Caco-2 (cell line): Measurements from ENCODE around the gene APEH. TPM values are rescaled to one million over a fixed set of nuclear protein-coding genes. Genes with fewer than 3 reads are reported as not detected.

ENCODE experiments used
- BruUV-seq: library from RNA; stranded (reverse); fragments of 400-500 nt; replicated peaks from 2 replicates; lab custom pipeline; 2021; lab: Mats Ljungman, UMichigan
- CTCF ChIA-PET: fragments of 300-600 bp; sonication (Branson Sonifier 250); formaldehyde crosslinking; loops from one replicate; lab custom pipeline; 2022; ENCODE audit warnings: antibody characterized with exemption; lab: Charles Lee
- POLR2A ChIA-PET: fragments of 300-600 bp; sonication (Branson Sonifier 250); formaldehyde crosslinking; loops from one replicate; lab custom pipeline; 2022; ENCODE audit warnings: antibody characterized with exemption; lab: Charles Lee
- DNase-seq, 2 experiments: peaks; one replicate each; pipeline versions ENCODE4 v3.0.0 to v3.0.0-alpha.2; 2020 to 2022
- H3K27me3 ChIP-seq: replicated peaks from 2 replicates; pipeline ENCODE4 v1.6.0; 2011; ENCODE audit warnings: low read length; ENCODE audit not compliant: control insufficient read depth, insufficient read depth
- H3K36me3 ChIP-seq: 2 replicates; pipeline ENCODE4 v1.5.1; 2011; ENCODE audit warnings: low read length; ENCODE audit not compliant: control insufficient read depth, insufficient read depth
- H3K4me1 ChIP-seq: fragments of 250-450 bp; sonication (Bioruptor Pico); 2 replicates; pipeline ENCODE4 v1.5.1; 2020; ENCODE audit warnings: mild to moderate bottlenecking
- H3K4me3 ChIP-seq: 2 replicates; pipeline ENCODE4 v1.5.1; 2011; ENCODE audit warnings: low read depth, mild to moderate bottlenecking, control low read depth, low read length
- H3K9me3 ChIP-seq: fragments of 250-450 bp; sonication (Bioruptor Pico); 2 replicates; pipeline ENCODE4 v1.5.1; 2020; ENCODE audit warnings: mild to moderate bottlenecking, moderate library complexity
- H3K27ac Mint-ChIP-seq: one replicate; pipeline ENCODE4 v1.8.0; 2022; ENCODE audit warnings: mixed read lengths; ENCODE audit not compliant: unreplicated experiment
- H3K27me3 Mint-ChIP-seq: one replicate; pipeline ENCODE4 v1.8.0; 2022; ENCODE audit warnings: mixed read lengths; ENCODE audit not compliant: insufficient read depth, unreplicated experiment
- H3K36me3 Mint-ChIP-seq: one replicate; pipeline ENCODE4 v1.8.0; 2022; ENCODE audit warnings: mild to moderate bottlenecking, mixed read lengths; ENCODE audit not compliant: insufficient read depth, unreplicated experiment
- H3K4me1 Mint-ChIP-seq: one replicate; pipeline ENCODE4 v1.8.0; 2022; ENCODE audit warnings: low read depth, mixed read lengths; ENCODE audit not compliant: unreplicated experiment
- H3K4me3 Mint-ChIP-seq: one replicate; pipeline ENCODE4 v1.8.0; 2022; ENCODE audit warnings: mild to moderate bottlenecking, moderate library complexity, mixed read lengths; ENCODE audit not compliant: unreplicated experiment
- H3K9me3 Mint-ChIP-seq: one replicate; pipeline ENCODE4 v1.8.0; 2022; ENCODE audit warnings: mixed read lengths; ENCODE audit not compliant: unreplicated experiment
- intact Hi-C: fragments of 100-400 bp; cut with micrococcal nuclease; formaldehyde crosslinking; loops from one replicate; pipeline ENCODE4 v1.10.0; 2022; ENCODE audit not compliant: unreplicated experiment
- total RNA-seq: library from RNA; stranded (reverse); gene quantifications from 2 replicates; pipeline ENCODE4 v1.2.3, GENCODE V29; 2022
- TF ChIP-seq, protein P1 (sequence below), 2 experiments: fragments of 200-600 bp in 1 of 2; IDR thresholded peaks; 1 replicate in 1 of 2; 2 replicates in 1 of 2; pipeline versions ENCODE4 v1.5.1 to v1.8.0; 2011 to 2022; ENCODE audit warnings: antibody characterized with exemption in 1 of 2, control low read depth in 1 of 2, inconsistent platforms in 1 of 2, low read depth in 1 of 2, low read length in 1 of 2, mild to moderate bottlenecking in 1 of 2, moderate library complexity in 1 of 2; ENCODE audit not compliant: insufficient read depth in 1 of 2, severe bottlenecking in 1 of 2, unreplicated experiment in 1 of 2

APEH gene
- total RNA-seq, 1 experiment from 2014 or later: 236 TPM

DNA sequence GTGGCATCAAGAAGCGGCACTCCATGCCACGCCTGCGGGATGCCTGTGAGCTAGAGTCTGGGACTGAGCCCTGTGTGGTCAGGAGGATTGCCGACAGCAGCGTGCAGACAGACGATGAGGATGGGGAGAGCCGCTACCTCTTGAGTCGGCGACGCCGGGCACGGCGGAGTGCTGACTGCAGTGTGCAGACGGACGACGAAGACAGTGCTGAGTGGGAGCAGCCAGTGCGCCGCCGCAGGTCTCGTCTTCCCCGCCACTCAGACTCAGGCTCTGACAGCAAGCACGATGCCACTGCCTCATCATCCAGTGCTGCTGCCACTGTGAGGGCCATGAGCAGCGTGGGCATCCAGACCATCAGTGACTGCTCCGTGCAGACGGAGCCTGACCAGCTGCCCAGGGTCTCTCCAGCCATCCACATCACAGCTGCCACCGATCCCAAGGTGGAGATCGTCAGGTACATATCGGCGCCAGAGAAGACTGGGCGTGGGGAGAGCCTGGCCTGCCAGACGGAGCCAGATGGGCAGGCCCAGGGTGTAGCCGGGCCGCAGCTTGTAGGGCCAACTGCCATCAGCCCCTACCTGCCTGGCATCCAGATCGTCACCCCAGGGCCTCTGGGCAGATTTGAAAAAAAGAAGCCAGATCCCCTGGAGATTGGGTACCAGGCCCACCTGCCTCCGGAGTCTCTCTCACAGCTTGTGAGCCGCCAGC, 16.8 kb upstream of the APEH start:
- ChIA-PET CTCF (interaction anchor here (1.2 kb wide), 1 partner anchor 118 kb away, joined by 6 read pairs; no protein-coding TSS in a partner anchor), POLR2A (no interaction called here)
- Histone ChIP-seq H3K4me3 (no peak overlapping the region), H3K9me3 (no peaks in the 10 kb centered on the region), H3K4me1 (no peaks in the 10 kb centered on the region), H3K36me3 (no peaks in the 10 kb centered on the region), H3K27me3 (no peaks in the 10 kb centered on the region)
- DNase-seq: no peak
- no peaks in the 10 kb centered on the region for H3K36me3 Mint-ChIP-seq
- no peaks in the 10 kb centered on the region for H3K9me3 Mint-ChIP-seq
- no peak overlapping the region for H3K27ac Mint-ChIP-seq
- no TSS peak for BruUV-seq
- intact Hi-C loops: no loop called here
- H3K4me1 Mint-ChIP-seq: no peaks in the 10 kb centered on the region
- H3K4me3 Mint-ChIP-seq: no peak overlapping the region
- no peaks in the 10 kb centered on the region for H3K27me3 Mint-ChIP-seq
- TF ChIP-seq, protein P1, sequence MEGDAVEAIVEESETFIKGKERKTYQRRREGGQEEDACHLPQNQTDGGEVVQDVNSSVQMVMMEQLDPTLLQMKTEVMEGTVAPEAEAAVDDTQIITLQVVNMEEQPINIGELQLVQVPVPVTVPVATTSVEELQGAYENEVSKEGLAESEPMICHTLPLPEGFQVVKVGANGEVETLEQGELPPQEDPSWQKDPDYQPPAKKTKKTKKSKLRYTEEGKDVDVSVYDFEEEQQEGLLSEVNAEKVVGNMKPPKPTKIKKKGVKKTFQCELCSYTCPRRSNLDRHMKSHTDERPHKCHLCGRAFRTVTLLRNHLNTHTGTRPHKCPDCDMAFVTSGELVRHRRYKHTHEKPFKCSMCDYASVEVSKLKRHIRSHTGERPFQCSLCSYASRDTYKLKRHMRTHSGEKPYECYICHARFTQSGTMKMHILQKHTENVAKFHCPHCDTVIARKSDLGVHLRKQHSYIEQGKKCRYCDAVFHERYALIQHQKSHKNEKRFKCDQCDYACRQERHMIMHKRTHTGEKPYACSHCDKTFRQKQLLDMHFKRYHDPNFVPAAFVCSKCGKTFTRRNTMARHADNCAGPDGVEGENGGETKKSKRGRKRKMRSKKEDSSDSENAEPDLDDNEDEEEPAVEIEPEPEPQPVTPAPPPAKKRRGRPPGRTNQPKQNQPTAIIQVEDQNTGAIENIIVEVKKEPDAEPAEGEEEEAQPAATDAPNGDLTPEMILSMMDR (IDR thresholded peaks at IDR 0.05; ENCODE audit: insufficient read depth in 1 of 2, low read depth in 1 of 2, low read length in 1 of 2, severe bottlenecking in 1 of 2, unreplicated experiment in 1 of 2): no peak

DNA sequence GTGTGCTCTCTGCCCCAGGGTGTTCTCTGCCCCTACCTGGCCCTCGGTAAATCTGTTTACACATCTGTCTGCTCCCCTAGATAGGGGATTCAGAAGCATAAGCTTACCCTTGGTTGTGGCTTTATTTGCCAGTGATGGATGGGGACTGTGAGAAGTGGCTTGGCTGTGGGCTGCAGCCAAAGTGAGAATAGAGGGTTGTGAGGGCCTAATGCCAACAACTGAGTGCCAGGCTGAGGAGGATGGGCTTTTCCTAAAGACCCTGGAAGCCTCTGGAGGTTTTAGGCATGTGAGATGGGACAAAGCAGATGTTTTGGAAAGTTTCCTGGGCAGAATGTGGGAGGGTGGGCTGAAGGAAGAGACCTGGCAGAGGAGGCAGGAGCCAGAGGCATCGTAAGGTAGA, 15.4 kb upstream of the APEH start:
- Histone ChIP-seq H3K36me3 (no peaks in the 10 kb centered on the region), H3K27me3 (no peaks in the 10 kb centered on the region), H3K4me1 (no peaks in the 10 kb centered on the region), H3K4me3 (no peak overlapping the region), H3K9me3 (no peaks in the 10 kb centered on the region)
- intact Hi-C loops: no loop called here
- Mint-ChIP-seq H3K36me3 (no peaks in the 10 kb centered on the region), H3K27ac (no peak overlapping the region), H3K4me1 (no peaks in the 10 kb centered on the region), H3K4me3 (no peak overlapping the region), H3K9me3 (no peaks in the 10 kb centered on the region), H3K27me3 (no peaks in the 10 kb centered on the region)
- no TSS peak for BruUV-seq
- TF ChIP-seq, protein P1 (IDR thresholded peaks at IDR 0.05; ENCODE audit: insufficient read depth in 1 of 2, low read depth in 1 of 2, low read length in 1 of 2, severe bottlenecking in 1 of 2, unreplicated experiment in 1 of 2): no peak
- ChIA-PET POLR2A (no interaction called here), CTCF (no interaction called here)
- no peak for DNase-seq

DNA sequence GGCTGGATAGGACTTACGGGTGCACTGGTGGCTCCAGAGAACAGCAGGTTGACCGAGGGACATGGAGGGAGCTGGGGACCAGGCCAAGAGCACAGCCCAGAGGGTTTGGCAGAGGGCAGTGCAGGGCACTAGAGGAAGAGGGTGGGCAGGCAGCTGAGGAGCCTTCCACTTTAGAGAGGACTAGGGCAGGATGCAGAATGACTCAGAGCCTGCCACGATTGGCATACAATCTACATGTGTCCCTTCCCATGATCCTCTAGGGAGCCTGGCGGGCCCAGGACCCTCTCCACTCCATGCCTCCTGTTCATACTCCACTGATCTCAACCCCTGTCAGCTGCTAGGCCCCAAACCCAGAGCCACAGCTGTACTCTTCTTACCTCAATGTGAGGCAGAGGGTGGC, 14.4 kb upstream of the APEH start:
- H3K4me1 ChIP-seq: no peaks in the 10 kb centered on the region
- TF ChIP-seq, protein P1 (IDR thresholded peaks at IDR 0.05; ENCODE audit: insufficient read depth in 1 of 2, low read depth in 1 of 2, low read length in 1 of 2, severe bottlenecking in 1 of 2, unreplicated experiment in 1 of 2): no peak
- no peaks in the 10 kb centered on the region for H3K9me3 ChIP-seq
- intact Hi-C loops: no loop called here
- no peaks in the 10 kb centered on the region for H3K4me1 Mint-ChIP-seq
- H3K36me3 ChIP-seq: no peaks in the 10 kb centered on the region
- H3K36me3 Mint-ChIP-seq: no peaks in the 10 kb centered on the region
- H3K27me3 Mint-ChIP-seq: no peaks in the 10 kb centered on the region
- no peak for DNase-seq
- H3K4me3 ChIP-seq: no peak overlapping the region
- H3K9me3 Mint-ChIP-seq: no peaks in the 10 kb centered on the region
- H3K27ac Mint-ChIP-seq: no peak overlapping the region
- no peaks in the 10 kb centered on the region for H3K27me3 ChIP-seq
- ChIA-PET CTCF (no interaction called here), POLR2A (no interaction called here)
- no peak overlapping the region for H3K4me3 Mint-ChIP-seq
- no TSS peak for BruUV-seq
